Stimulated activated naive CD8-positive, alpha-beta T cell treated with anti-CD3 and anti-CD28 coated beads, Interleukin-15, Interleukin-2, amounts not matched to agents 100 U/mL and 50 U/mL, for 24 hours (primary cell): ENCODE data around the gene ADGRD2.

ENCODE experiments used
- ATAC-seq: fragments of 150-1000 bp; cut with Tn5 transposase; one replicate; pipeline ENCODE4 v1.10.0; 2021
- DNase-seq: peaks from one replicate; pipeline ENCODE4 v3.0.0; 2021

The ADGRD2 gene

GRCh38 chr9:124499216-124499615 lies 49.0 kb downstream of the ADGRD2 start:
- DNase-seq (no peak), ATAC-seq (no peak)

- ATAC-seq = no peak
These were observed 50.0 kb downstream of the ADGRD2 start for GRCh38 chr9:124500028-124500795.

GRCh38 chr9:124500796-124501611 lies 50.8 kb downstream of the ADGRD2 start:
- no peak for DNase-seq
- ATAC-seq = no peak

More at GRCh38 chr9:124500028-124500795, 50.0 kb downstream of the ADGRD2 start:
- DNase-seq = no peak

GRCh38 chr9:124501771-124502320 lies 51.6 kb downstream of the ADGRD2 start:
- DNase-seq = no peak
- no peak for ATAC-seq

GRCh38 chr9:124502711-124503702 lies 52.8 kb downstream of the ADGRD2 start:
- ATAC-seq (no peak), DNase-seq (no peak)

GRCh38 chr9:124503713-124504529 lies 53.7 kb downstream of the ADGRD2 start:
- ATAC-seq (no peak), DNase-seq (no peak)

- DNase-seq (no peak), ATAC-seq (no peak)
These were observed 54.3 kb downstream of the ADGRD2 start for GRCh38 chr9:124504530-124505005.

GRCh38 chr9:124505006-124505900 lies 55.0 kb downstream of the ADGRD2 start:
- ATAC-seq = no peak

GRCh38 chr9:124505901-124506346 lies 55.7 kb downstream of the ADGRD2 start:
- DNase-seq (no peak), ATAC-seq (no peak)

More at GRCh38 chr9:124505006-124505900, 55.0 kb downstream of the ADGRD2 start:
- DNase-seq = no peak

GRCh38 chr9:124506433-124506832 lies 56.2 kb downstream of the ADGRD2 start:
- no peak for ATAC-seq
- no peak for DNase-seq

- ATAC-seq (no peak), DNase-seq (no peak)
These were observed 57.0 kb downstream of the ADGRD2 start, which contains the start of gene NR5A1 for GRCh38 chr9:124506931-124507879. NR5A1 (minus strand) TSS chr9:124507399; CDS start chr9:124503395, 4,004 bp downstream.

- DNase-seq (no peak), ATAC-seq (no peak)
These were observed 57.7 kb downstream of the ADGRD2 start for GRCh38 chr9:124507880-124508423.

- DNase-seq = no peak
- no peak for ATAC-seq
These were observed 60.6 kb downstream of the ADGRD2 start for GRCh38 chr9:124510650-124511425.

GRCh38 chr9:124511426-124511840 lies 61.2 kb downstream of the ADGRD2 start:
- ATAC-seq (no peak), DNase-seq (no peak)

GRCh38 chr9:124511891-124512805 lies 61.9 kb downstream of the ADGRD2 start:
- ATAC-seq = no peak
- no peak for DNase-seq

- ATAC-seq = no peak
- DNase-seq = no peak
These were observed 62.6 kb downstream of the ADGRD2 start for GRCh38 chr9:124512806-124513204.
